ENCODE results near the gene MEST.
"Not testable (repeated sequence)": the region's sequence is repeated elsewhere in the genome, so short reads cannot be mapped to it uniquely, and the experiment has no call there.

Gene MEST

DNA sequence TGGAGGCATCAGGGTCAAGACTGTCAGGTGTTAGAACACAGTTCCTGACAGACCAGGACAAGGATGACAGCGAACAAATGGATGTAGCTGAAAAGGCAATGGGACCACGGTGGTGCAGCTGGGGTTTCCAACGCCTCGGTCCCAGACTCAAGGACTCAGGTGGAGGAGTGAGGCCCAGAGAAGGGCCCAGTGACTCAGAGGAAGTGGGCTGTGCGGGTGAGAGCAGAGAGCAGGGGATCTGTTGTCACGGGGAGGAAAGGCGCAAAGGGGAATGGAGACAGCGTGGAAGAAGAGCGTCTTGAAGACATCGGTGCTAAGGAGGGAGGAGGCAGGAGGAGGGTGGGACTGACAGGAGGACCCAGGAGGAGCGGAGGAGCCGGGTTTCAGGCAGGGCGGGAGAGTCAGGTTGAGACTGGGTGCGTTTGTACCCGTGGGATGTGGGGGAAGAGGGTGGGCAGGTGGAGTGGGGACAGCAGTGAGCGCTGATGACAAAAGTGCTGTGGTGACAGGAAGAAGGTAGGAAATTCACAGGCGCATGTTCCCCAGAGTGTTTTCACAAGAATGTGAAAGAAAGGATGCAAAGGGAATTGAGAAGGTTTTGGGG, 36.0 kb downstream of the MEST start:
- DNase-seq = not testable (repeated sequence)

DNA sequence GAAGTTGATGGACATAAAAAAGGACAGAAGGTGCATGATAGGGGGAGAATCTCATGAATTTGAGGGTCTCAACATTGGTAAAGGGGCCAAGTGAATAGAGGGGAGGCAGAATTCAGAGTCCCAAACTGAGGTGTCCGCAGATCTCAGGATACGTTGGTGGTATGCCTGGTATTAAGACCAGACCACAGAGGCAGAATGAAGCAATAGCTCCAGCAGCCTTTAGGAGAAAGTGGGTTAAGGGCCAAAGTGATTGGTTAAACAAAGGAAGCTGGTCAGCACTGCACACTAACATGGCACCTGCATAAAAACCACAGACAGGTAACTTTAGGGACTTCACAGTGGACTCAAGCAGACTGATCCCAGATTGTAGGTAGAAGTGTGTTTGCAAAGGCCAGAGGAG, 37.5 kb downstream of the MEST start:
- no peak for DNase-seq

DNA sequence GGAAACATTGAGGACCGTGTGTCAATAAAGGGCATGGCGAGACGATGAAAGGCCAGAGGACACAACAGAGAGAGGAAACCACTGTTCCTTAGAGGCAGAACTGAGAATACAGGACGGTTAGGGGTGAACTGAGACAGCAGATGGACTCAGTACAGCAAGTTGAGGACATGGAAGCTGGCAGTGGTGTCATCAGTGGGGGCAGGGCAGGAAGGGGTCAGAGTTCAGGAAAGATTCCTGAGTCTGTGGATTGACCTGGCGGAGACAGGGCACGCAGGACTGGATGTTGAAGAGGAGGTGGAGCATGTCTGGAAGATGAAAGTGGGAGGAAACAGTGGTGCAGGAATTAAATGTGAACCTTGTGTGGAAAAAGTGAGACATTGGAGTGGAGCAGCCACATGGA, 46.0 kb downstream of the MEST start:
- DNase-seq = not testable (repeated sequence)

DNA sequence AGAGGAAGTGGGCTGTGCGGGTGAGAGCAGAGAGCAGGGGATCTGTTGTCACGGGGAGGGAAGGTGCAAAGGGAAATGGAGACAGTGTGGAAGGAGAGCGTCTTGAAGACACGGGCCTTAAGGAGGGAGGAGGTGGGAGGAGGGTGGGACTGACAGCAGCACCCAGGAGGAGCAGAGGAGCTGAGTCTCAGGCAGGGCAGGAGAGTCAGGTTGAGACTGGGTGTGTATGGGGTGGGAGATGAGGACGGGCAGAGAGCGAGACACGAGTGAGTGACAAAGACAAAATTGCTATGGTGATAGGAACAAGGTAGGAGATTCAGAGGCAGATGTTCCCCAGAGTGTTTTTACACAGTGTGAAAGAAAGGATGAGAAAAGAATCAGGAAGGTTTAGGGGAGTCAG, 49.4 kb downstream of the MEST start:
- DNase-seq = not testable (repeated sequence)

DNA sequence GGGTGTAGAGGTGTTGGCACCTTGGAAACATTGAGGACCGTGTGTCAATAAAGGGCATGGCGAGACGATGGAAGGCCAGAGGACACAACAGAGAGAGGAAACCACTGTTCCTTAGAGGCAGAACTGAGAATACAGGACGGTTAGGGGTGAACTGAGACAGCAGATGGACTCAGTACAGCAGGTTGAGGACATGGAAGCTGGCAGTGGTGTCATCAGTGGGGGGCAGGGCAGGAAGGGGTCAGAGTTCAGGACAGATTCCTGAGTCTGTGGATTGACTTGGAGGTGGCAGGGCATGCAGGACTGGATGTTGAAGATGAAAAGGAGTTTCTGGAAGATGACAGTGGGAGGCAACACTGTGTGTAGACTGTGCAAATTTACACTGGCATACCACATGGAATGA, 50.4 kb downstream of the MEST start:
- DNase-seq = not testable (repeated sequence)

DNA sequence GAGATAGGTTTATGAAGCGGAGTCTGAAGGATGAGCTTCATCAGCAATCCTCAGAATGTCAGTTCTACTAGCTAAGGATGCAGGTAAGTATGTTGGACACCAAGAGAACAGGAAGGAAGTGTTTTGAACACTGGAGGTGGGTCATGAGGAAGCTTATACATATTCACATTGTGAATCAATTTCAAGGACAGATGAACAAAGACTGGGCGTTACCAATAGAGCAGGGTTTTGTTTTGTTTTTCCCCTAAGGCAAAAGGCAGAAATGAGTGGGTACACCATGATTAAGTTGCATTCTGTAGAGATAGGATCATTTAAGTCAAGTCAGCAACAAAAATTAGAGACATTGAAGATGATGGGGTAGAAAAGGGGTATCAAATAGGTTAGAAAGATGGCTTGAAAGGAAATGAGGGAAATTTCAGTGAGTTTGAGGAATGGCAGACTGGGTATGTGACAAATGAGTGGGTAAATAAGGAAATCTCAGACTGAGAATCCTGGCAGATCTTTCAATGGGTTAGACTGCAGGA, 51.7 kb downstream of the MEST start:
- DNase-seq = no peak

DNA sequence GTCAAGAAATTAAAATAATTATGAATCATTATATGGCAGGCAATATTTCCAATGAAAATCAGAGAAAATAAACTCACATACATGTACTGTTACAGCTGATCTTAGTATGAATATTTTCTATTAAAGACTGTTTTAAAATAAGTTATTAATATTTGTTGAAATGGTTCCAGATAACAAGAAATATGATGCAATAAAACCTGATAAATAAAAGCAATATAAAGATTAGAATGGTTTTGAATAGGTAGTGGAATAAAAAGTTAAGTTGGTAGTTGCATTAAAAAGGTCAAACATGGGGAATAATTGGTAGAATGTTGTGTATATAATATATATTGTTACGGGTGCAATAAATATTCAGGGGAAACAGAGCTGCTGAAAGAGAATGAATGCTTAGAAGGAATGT, 52.5 kb downstream of the MEST start:
- DNase-seq = no peak

DNA sequence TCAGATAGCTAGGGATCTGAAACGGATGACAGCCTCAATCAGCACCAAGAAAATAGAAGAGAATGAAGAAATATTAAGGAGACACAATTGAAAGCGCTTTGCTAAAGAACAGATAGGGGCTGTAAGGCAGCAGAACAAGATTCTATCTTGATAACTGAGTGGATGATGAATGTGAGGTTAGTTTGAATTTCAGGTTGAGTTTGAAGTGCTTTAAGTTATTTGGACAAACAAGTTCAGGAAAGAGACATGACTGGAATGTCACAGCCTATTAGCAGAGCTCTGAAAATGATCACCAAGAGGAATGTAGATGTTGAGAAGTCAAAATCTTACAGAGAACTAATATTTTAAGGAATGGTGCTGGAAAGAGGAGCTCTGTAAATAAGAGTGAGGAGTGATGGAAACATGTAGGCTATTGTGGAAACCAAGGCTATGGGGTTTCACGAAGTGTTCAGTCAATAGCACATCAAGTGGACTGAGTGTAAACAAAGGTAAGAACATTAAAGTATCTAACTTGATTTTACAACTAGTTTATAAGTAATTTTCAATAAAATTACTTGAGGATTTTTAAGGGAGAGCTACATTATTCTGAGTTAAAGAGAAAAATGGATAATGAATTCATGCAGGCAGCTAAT, 61.6 kb downstream of the MEST start:
- DNase-seq = no peak

DNA sequence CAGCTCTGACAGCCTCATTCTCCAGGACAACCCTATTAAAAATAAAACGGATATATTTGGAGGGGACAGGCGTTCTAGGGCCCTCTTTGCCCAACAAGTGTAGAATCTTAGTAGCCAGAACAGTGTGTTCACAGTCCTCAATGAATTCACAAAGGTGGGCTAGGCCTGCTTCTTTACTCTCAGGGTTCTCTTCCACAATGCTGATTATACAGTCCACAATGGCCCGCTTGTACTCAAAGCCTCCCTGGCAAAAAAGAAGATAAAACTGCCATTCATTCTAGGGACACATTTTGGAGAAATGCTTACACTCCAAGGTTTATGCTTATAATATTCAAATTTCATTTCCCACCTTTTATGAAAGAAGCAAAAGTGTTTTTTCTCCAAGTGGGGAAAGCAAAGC, 62.6 kb downstream of the MEST start:
- DNase-seq = no peak

All from NCI-H1436 (cell line).